Measurements from ENCODE around the gene CFAP100. TPM values are rescaled to one million over a fixed set of nuclear protein-coding genes. Genes with fewer than 3 reads are reported as not detected.
A peak's percentile ranks its signal among the peaks of the same experiment; 100 is the strongest.

Gene CFAP100
- total RNA-seq (under 1 TPM in 1 of 9 donors, not detected in 8; 0.17 TPM), polyA plus RNA-seq (not detected)
- long read RNA-seq, donor 1: 0 reads
- long read RNA-seq, donor 2: 0 reads
- long read RNA-seq, donor 3: 0 reads
- long read RNA-seq, donor 4: 0 reads
- long read RNA-seq, donor 5: 0 reads
- long read RNA-seq, donor 6: 0 reads
- long read RNA-seq, donor 7: 0 reads
- long read RNA-seq, donor 8: 0 reads
- long read RNA-seq, donor 9: 0 reads
- long read RNA-seq, donor 10: 0 reads

- no peak within 1 kb of the TSS for H3K4me3 ChIP-seq
Observed at GRCh38 chr3:126394179-126394976, at the start of gene CFAP100. Gene CFAP100 (plus strand): TSS chr3:126394909. CDS start chr3:126396001, 1,092 bp downstream.

GRCh38 chr3:126345231-126345630 lies 49.5 kb upstream of the CFAP100 start:
- no peak for DNase-seq
- no peak overlapping the region for H3K4me3 ChIP-seq
- 90 to 99% (median 92%) methylated on average over 6 to 7 of the region's 7 CpGs for WGBS, 4 donors
- no peaks in the 10 kb centered on the region for H3K4me1 ChIP-seq (replicated peaks in 1 of 2)
- no peaks in the 10 kb centered on the region for H3K27me3 ChIP-seq
- no peak overlapping the region for H3K27ac ChIP-seq
- intact Hi-C loops (cut with DNase I): no loop called here
- TF ChIP-seq POLR2A (IDR thresholded peaks at IDR 0.05): no peak
- TF ChIP-seq CTCF (IDR thresholded peaks at IDR 0.05): no peak
- no peaks in the 10 kb centered on the region for H3K9me3 ChIP-seq (replicated peaks in 1 of 3)
- H3K36me3 ChIP-seq (replicated peaks in 1 of 2): no peaks in the 10 kb centered on the region

More at GRCh38 chr3:126394179-126394976, at the start of gene CFAP100:
- TF ChIP-seq POLR2A (IDR thresholded peaks at IDR 0.05) (no peak), CTCF (IDR thresholded peaks at IDR 0.05) (no peak)
- 34 to 78% (median 50%) methylated on average over 19 to 43 of the region's 43 CpGs for WGBS, 4 donors
- intact Hi-C loops (cut with DNase I): loop anchor here (5.0 kb wide), 2 partner anchors 132 to 262 kb away; no protein-coding TSS in a partner anchor
- Histone ChIP-seq H3K4me1 (replicated peaks in 1 of 2) (peaks cover 0 to 4% of the 10 kb centered on the region in 2 donors), H3K27me3 (peaks cover 7% of the 10 kb centered on the region), H3K27ac (no peak within 1 kb of the TSS), H3K9me3 (replicated peaks in 1 of 3) (no peaks in the 10 kb centered on the region), H3K36me3 (replicated peaks in 1 of 2) (no peaks in the 10 kb centered on the region)
- DNase-seq: peak in 6 of 7 donors; percentile 38 to 74 (median 46)

GRCh38 chr3:126345641-126346460 lies 48.9 kb upstream of the CFAP100 start:
- TF ChIP-seq CTCF (IDR thresholded peaks at IDR 0.05) (no peak), POLR2A (IDR thresholded peaks at IDR 0.05) (no peak)

GRCh38 chr3:126346466-126346865 lies 48.2 kb upstream of the CFAP100 start:
- H3K27ac ChIP-seq: no peak overlapping the region
- WGBS, 4 donors: 89 to 98% (median 94%) methylated on average over 2 of the region's 2 CpGs

More at GRCh38 chr3:126345641-126346460, 48.9 kb upstream of the CFAP100 start:
- DNase-seq: peak in 3 of 7 donors; percentile 10 to 42 (median 14)
- 94 to 96% (median 95%) methylated on average over 3 to 5 of the region's 5 CpGs for WGBS, 4 donors
- Histone ChIP-seq H3K36me3 (replicated peaks in 1 of 2) (no peaks in the 10 kb centered on the region), H3K27ac (no peak overlapping the region), H3K27me3 (no peaks in the 10 kb centered on the region), H3K4me3 (no peak overlapping the region), H3K4me1 (replicated peaks in 1 of 2) (no peaks in the 10 kb centered on the region), H3K9me3 (replicated peaks in 1 of 3) (no peaks in the 10 kb centered on the region)
- intact Hi-C loops (cut with DNase I): no loop called here

More at GRCh38 chr3:126346466-126346865, 48.2 kb upstream of the CFAP100 start:
- Histone ChIP-seq H3K27me3 (no peaks in the 10 kb centered on the region), H3K36me3 (replicated peaks in 1 of 2) (peaks cover 0 to 6% of the 10 kb centered on the region in 2 donors), H3K9me3 (replicated peaks in 1 of 3) (no peaks in the 10 kb centered on the region), H3K4me3 (no peak overlapping the region), H3K4me1 (replicated peaks in 1 of 2) (no peaks in the 10 kb centered on the region)
- TF ChIP-seq CTCF (IDR thresholded peaks at IDR 0.05) (no peak), POLR2A (IDR thresholded peaks at IDR 0.05) (no peak)
- intact Hi-C loops (cut with DNase I): no loop called here
- peak in 2 of 7 donors; percentile 6 to 13 for DNase-seq

Data from adrenal gland (tissue), 19 donors.